ENCODE data around the gene NLRX1.
"Not testable (repeated sequence)": the region's sequence is repeated elsewhere in the genome, so short reads cannot be mapped to it uniquely, and the experiment has no call there.

The NLRX1 gene

GRCh38 chr11:119161871-119162270 is 6.7 kb upstream of the NLRX1 start:
- Mint-ChIP-seq H3K27ac (no peak overlapping the region), H3K4me1 (ENCODE audit: low read depth) (no peaks in the 10 kb centered on the region), H3K9me3 (no peaks in the 10 kb centered on the region), H3K27me3 (peaks cover 5% of the 10 kb centered on the region), H3K36me3 (ENCODE audit: low read depth) (no peaks in the 10 kb centered on the region), H3K4me3 (no peak overlapping the region)
- intact Hi-C loops (cut with micrococcal nuclease) = no loop called here

- peaks cover 17% of the 10 kb centered on the region for H3K4me1 Mint-ChIP-seq (ENCODE audit: low read depth)
- H3K27me3 Mint-ChIP-seq = no peaks in the 10 kb centered on the region
- intact Hi-C loops (cut with micrococcal nuclease) = no loop called here
- H3K27ac Mint-ChIP-seq = no peak overlapping the region
- no peaks in the 10 kb centered on the region for H3K36me3 Mint-ChIP-seq (ENCODE audit: low read depth)
- no peak overlapping the region for H3K4me3 Mint-ChIP-seq
- H3K9me3 Mint-ChIP-seq = no peaks in the 10 kb centered on the region
Measured at GRCh38 chr11:119166368-119167076, 2.0 kb upstream of the NLRX1 start.

GRCh38 chr11:119167077-119167458 is 1.5 kb upstream of the NLRX1 start:
- H3K27me3 Mint-ChIP-seq; H3K27ac Mint-ChIP-seq; H3K36me3 Mint-ChIP-seq (ENCODE audit: low read depth); H3K4me3 Mint-ChIP-seq; intact Hi-C loops (cut with micrococcal nuclease); H3K9me3 Mint-ChIP-seq: not testable (repeated sequence)
- peaks cover 21% of the 10 kb centered on the region for H3K4me1 Mint-ChIP-seq (ENCODE audit: low read depth)

DNA sequence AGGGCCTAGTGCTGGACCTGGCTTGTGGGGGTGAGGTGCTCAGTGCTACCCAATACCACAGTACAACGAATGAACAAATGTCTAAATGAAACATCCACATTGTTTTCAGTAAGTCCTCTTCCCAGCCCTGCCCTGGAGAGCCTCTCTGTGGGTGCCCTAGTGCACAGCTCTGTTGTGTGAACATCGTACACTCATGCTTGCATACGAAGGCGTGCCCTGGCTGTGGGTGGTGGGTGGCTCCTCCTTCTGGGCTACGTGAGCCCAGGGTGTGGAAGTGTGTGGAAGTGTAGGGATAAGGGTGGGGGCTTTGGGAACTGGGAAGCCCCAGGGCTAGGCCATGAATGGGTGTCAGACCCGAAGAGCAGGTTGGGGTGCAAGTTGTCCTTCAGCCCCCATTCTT is 592 bp upstream of the NLRX1 start:
- Mint-ChIP-seq H3K27ac (peak overlapping the region; percentile 40), H3K4me1 (ENCODE audit: low read depth) (peaks cover 30% of the 10 kb centered on the region), H3K9me3 (no peaks in the 10 kb centered on the region), H3K36me3 (ENCODE audit: low read depth) (no peaks in the 10 kb centered on the region), H3K27me3 (no peaks in the 10 kb centered on the region), H3K4me3 (no peak overlapping the region)
- intact Hi-C loops (cut with micrococcal nuclease) = loop anchor here (2.0 kb wide), 1 partner anchor 29 kb away; no protein-coding TSS in a partner anchor

DNA sequence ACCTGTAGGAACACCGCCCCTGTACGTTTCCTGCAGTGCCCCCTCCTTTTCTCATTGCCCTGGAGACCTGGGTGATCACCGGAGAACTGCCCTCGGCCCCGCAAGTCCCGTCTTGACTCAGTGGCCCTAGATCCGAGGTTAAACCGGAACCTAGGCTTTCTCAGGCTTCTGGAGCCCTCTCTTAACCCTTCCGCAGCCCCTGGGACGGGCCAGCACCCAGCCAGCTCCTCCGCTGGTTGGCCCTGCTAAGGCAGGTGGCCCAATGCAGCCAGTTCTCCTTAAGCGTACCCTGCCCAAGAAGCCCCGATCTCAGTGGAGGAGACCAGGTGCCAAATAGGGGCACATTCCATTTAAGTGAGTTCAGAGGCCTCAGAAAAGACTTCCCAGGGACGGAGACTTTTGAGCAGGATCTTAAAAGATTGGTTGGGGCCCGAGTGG is 776 bp downstream of the NLRX1 start:
- Mint-ChIP-seq H3K36me3 (ENCODE audit: low read depth) (peaks cover 12% of the 10 kb centered on the region), H3K27me3 (no peaks in the 10 kb centered on the region), H3K27ac (peak overlapping the region; percentile 88), H3K4me3 (peak overlapping the region; percentile 88), H3K9me3 (no peaks in the 10 kb centered on the region), H3K4me1 (ENCODE audit: low read depth) (peaks cover 35% of the 10 kb centered on the region)
- intact Hi-C loops (cut with micrococcal nuclease) = loop anchor here (2.0 kb wide), 1 partner anchor 28 kb away; no protein-coding TSS in a partner anchor

- intact Hi-C loops (cut with micrococcal nuclease) = no loop called here
- H3K27ac Mint-ChIP-seq = peak overlapping the region; percentile 72
Measured at GRCh38 chr11:119172513-119172912, 4.0 kb downstream of the NLRX1 start.

GRCh38 chr11:119173453-119173852 is 4.9 kb downstream of the NLRX1 start:
- Mint-ChIP-seq H3K27me3 (no peaks in the 10 kb centered on the region), H3K9me3 (no peaks in the 10 kb centered on the region), H3K4me3 (no peak overlapping the region), H3K4me1 (ENCODE audit: low read depth) (peaks cover 39% of the 10 kb centered on the region), H3K27ac (no peak overlapping the region), H3K36me3 (ENCODE audit: low read depth) (peaks cover 34% of the 10 kb centered on the region)
- intact Hi-C loops (cut with micrococcal nuclease) = no loop called here

More at GRCh38 chr11:119172513-119172912, 4.0 kb downstream of the NLRX1 start:
- Mint-ChIP-seq H3K9me3 (no peaks in the 10 kb centered on the region), H3K4me1 (ENCODE audit: low read depth) (peaks cover 40% of the 10 kb centered on the region), H3K4me3 (no peak overlapping the region), H3K36me3 (ENCODE audit: low read depth) (peaks cover 30% of the 10 kb centered on the region), H3K27me3 (no peaks in the 10 kb centered on the region)

DNA sequence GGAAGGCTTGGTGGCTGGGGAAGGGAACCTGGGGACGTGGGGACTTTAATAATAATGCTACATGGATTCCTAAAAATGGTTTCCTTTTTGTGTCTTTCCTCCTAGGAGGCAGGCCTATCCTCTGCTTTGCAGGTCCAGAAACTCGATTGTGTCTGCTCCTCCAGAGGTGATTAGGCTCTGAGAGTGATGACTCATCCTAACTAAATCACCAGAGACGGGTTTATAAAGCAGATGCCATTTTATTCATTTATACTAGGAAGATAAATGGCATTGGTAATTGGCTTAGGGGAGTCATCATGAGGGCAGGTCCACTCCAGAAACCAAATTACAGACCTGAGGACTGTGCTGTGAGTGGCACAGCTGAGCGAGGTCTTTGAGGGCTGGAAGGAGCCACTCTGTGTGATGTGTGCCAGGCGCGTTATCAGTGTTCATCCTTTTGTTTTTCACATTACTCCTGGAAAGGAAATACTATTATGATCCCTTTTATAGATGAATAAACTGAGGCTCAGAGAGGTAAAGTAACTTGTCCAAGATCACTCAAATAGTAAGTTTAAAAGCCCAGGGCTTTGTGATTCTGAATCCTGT is 7.1 kb downstream of the NLRX1 start:
- Mint-ChIP-seq H3K27me3 (no peaks in the 10 kb centered on the region), H3K36me3 (ENCODE audit: low read depth) (peaks cover 48% of the 10 kb centered on the region), H3K4me1 (ENCODE audit: low read depth) (peaks cover 30% of the 10 kb centered on the region), H3K27ac (no peak overlapping the region), H3K4me3 (no peak overlapping the region), H3K9me3 (no peaks in the 10 kb centered on the region)
- intact Hi-C loops (cut with micrococcal nuclease) = no loop called here

DNA sequence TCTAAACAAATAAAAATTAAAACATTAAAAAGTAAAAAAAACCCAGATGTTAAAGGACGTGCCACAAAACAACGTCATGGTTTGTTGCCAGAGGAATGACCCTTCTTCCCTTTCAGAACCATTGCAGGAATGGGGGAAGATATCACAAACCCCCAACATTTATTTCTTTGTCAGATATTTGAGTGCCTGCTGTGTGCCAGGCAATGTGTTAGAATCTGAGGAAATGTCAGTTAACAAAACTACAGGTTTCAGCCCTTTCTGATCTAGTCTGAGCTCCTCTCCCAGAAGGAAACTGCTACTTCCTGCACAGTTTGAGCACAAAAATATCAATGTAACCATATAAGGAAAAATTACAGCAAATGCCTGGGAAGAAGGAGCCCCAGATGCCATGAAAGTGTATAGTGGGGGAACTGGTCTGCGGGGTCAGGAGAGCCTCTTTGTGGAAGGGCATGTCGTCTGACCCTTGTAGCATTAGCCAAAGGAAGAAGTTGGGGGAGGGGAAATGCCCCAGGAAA is 9.7 kb downstream of the NLRX1 start:
- peaks cover 29% of the 10 kb centered on the region for H3K4me1 Mint-ChIP-seq (ENCODE audit: low read depth)
- H3K36me3 Mint-ChIP-seq (ENCODE audit: low read depth) = peaks cover 64% of the 10 kb centered on the region
- no peaks in the 10 kb centered on the region for H3K27me3 Mint-ChIP-seq
- no peak overlapping the region for H3K4me3 Mint-ChIP-seq
- H3K27ac Mint-ChIP-seq = no peak overlapping the region
- intact Hi-C loops (cut with micrococcal nuclease) = no loop called here
- H3K9me3 Mint-ChIP-seq = no peaks in the 10 kb centered on the region

DNA sequence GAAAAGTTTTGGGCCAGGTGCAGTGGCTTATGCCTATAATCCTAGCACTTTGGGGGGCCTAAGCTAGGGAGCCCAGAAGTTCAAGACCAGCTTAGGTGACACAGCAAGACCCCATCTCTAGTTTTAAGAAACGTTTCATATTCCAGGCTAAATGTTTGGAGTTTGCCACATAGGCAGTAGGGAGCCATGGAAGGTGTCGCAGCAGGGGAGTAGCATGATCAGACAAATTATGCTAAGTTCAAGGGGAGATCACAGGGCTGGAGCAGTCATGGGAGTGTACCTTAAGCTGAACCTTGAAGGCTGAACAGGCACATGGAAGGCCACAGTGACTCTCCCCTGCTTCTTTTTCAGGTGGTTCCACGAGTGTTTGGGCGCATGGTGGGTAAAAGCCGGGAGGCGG is 10.8 kb downstream of the NLRX1 start:
- H3K27ac Mint-ChIP-seq = no peak overlapping the region
- no peaks in the 10 kb centered on the region for H3K27me3 Mint-ChIP-seq
- peaks cover 64% of the 10 kb centered on the region for H3K36me3 Mint-ChIP-seq (ENCODE audit: low read depth)
- H3K4me3 Mint-ChIP-seq = no peak overlapping the region
- peaks cover 26% of the 10 kb centered on the region for H3K4me1 Mint-ChIP-seq (ENCODE audit: low read depth)
- no peaks in the 10 kb centered on the region for H3K9me3 Mint-ChIP-seq
- intact Hi-C loops (cut with micrococcal nuclease) = no loop called here

DNA sequence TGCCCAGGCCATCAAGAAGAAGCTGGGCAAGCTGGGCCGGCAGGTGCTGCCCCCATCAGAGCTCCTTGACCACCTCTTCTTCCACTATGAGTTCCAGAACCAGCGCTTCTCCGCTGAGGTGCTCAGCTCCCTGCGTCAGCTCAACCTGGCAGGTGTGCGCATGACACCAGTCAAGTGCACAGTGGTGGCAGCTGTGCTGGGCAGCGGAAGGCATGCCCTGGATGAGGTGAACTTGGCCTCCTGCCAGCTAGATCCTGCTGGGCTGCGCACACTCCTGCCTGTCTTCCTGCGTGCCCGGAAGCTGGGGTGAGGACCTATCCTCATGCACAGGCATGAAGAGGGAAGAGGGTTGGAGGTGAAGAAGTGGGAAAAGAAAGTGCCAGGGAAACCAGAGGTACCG is 11.5 kb downstream of the NLRX1 start:
- Mint-ChIP-seq H3K4me1 (ENCODE audit: low read depth) (peaks cover 24% of the 10 kb centered on the region), H3K36me3 (ENCODE audit: low read depth) (peaks cover 58% of the 10 kb centered on the region), H3K27ac (no peak overlapping the region), H3K4me3 (no peak overlapping the region), H3K9me3 (no peaks in the 10 kb centered on the region), H3K27me3 (no peaks in the 10 kb centered on the region)
- intact Hi-C loops (cut with micrococcal nuclease) = no loop called here

DNA sequence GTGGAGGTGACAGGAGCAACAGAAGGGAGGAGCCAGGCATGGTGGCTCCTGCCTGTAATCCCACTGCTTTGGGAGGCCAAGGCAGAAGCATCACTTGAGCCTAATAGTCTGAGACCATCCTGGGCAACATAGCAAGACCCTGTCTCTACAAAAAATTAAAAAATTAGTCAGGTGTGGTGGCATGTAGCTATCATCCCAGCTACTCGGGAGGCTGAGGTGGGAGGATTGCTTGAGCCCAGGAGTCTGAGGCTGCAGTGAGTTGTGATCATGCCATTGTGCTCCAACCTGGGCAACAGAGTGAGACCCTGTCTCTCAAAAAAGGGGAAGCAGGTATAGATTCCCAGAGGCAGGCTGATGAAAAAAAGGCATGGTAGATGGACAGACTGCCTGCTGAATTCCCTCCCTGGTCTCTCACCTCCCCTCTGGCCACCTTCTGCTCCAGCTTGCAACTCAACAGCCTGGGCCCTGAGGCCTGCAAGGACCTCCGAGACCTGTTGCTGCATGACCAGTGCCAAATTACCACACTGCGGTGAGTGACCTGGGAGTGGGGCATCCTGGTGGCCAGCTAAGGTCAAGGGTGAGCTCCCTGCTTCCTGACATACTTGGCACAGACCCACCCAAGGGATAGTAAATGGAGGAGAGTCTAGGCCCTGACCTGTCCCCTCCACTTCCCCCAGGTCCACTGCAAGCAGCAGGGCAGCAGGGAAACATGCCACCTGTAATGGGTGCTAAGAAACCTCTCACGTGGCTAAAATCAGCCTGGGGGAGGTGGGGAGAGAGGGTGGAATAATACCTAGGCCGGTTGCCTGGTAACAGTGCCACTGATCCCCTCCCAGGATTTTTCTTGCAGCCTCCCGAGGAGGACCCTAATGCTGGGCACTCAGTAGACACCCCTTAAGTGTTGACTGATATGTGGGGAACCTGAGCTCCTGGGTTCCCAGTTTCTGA is 12.5 kb downstream of the NLRX1 start:
- Mint-ChIP-seq H3K4me1 (ENCODE audit: low read depth) (peaks cover 20% of the 10 kb centered on the region), H3K4me3 (no peak overlapping the region), H3K27me3 (peaks cover under 1% of the 10 kb centered on the region), H3K27ac (no peak overlapping the region), H3K9me3 (no peaks in the 10 kb centered on the region), H3K36me3 (ENCODE audit: low read depth) (peaks cover 51% of the 10 kb centered on the region)
- intact Hi-C loops (cut with micrococcal nuclease) = no loop called here

DNA sequence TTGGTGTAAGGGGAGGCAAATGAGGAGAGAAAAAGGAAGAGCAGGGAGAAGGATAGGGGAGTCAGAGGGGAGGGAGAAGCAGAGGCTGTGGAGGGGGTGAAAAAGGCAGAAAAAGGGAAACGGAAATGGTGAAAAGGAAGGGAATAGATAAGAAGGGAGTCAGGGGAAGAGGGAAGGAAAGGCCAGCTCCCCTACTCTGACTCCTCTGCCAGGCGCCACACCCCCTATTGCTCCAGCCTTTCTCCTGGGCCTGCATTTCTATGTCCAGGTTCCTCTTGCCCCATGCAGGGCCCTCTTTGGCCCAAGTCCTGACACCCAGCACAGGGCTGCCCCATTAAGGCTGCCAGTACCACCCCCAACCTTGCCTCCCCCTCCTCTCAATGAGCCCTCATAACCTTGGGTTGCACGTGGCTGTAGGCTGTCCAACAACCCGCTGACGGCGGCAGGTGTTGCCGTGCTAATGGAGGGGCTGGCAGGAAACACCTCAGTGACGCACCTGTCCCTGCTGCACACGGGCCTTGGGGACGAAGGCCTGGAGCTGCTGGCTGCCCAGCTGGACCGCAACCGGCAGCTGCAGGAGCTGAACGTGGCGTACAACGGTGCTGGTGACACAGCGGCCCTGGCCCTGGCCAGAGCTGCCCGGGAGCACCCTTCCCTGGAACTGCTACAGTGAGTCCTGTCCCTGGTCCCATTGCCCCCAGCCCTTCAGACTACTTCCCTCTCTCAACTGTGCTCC is 13.3 kb downstream of the NLRX1 start:
- H3K4me3 Mint-ChIP-seq = no peak overlapping the region
- peaks cover 20% of the 10 kb centered on the region for H3K4me1 Mint-ChIP-seq (ENCODE audit: low read depth)
- peaks cover 3% of the 10 kb centered on the region for H3K27me3 Mint-ChIP-seq
- H3K9me3 Mint-ChIP-seq = no peaks in the 10 kb centered on the region
- intact Hi-C loops (cut with micrococcal nuclease) = no loop called here
- H3K36me3 Mint-ChIP-seq (ENCODE audit: low read depth) = peaks cover 51% of the 10 kb centered on the region
- H3K27ac Mint-ChIP-seq = no peak overlapping the region
